NB4 (cell line): ENCODE data around the gene CHMP1B.

ENCODE experiments used
- DNase-seq: peaks from one replicate; pipeline ENCODE4 v3.0.0; 2010; ENCODE audit warnings: low read depth
- H3K4me3 ChIP-seq: one replicate; pipeline ENCODE4 v1.5.1; 2011; ENCODE audit warnings: mild to moderate bottlenecking, low read depth, low read length, moderate library complexity
- MYC ChIP-seq: IDR thresholded peaks from 2 replicates; pipeline ENCODE4 v1.6.1; 2011; ENCODE audit warnings: low read depth, low read length
- POLR2A ChIP-seq: IDR thresholded peaks from 2 replicates; pipeline ENCODE4 v1.6.1; 2011; ENCODE audit warnings: mild to moderate bottlenecking; ENCODE audit not compliant: insufficient read length; ENCODE audit errors: extremely low read depth
- TF ChIP-seq, protein P1 (sequence below): IDR thresholded peaks from one replicate; pipeline ENCODE4 v1.5.1; 2012; ENCODE audit warnings: low read depth, low read length
- TF ChIP-seq, protein P2 (sequence below): IDR thresholded peaks from 2 replicates; pipeline ENCODE4 v1.6.1; 2011; ENCODE audit warnings: low read depth, low read length

Gene CHMP1B

DNA sequence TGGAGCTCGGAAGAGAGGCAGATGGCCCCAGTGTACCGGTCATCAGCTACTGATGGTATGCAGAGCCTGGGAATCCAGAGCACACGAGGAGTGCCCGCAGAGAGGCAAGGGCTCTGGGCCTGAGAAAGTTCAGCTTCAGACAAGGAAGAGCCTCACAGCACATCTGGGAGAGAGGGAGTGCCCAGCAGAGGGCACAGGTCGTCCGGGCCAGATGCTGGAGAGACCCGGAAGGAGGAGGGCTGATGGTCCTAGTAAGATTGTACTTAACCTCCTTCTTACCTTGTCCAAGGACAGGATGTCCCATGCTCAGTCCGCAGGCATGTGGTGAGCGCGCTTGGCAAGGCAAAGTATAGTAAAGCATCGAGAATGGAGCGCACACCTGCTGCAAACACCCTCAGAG is 24.4 kb upstream of the CHMP1B start:
- H3K4me3 ChIP-seq: no peak overlapping the region
- TF ChIP-seq MYC (no peak), POLR2A (no peak)
- TF ChIP-seq, protein P1, sequence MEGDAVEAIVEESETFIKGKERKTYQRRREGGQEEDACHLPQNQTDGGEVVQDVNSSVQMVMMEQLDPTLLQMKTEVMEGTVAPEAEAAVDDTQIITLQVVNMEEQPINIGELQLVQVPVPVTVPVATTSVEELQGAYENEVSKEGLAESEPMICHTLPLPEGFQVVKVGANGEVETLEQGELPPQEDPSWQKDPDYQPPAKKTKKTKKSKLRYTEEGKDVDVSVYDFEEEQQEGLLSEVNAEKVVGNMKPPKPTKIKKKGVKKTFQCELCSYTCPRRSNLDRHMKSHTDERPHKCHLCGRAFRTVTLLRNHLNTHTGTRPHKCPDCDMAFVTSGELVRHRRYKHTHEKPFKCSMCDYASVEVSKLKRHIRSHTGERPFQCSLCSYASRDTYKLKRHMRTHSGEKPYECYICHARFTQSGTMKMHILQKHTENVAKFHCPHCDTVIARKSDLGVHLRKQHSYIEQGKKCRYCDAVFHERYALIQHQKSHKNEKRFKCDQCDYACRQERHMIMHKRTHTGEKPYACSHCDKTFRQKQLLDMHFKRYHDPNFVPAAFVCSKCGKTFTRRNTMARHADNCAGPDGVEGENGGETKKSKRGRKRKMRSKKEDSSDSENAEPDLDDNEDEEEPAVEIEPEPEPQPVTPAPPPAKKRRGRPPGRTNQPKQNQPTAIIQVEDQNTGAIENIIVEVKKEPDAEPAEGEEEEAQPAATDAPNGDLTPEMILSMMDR: no peak
- TF ChIP-seq, protein P2, sequence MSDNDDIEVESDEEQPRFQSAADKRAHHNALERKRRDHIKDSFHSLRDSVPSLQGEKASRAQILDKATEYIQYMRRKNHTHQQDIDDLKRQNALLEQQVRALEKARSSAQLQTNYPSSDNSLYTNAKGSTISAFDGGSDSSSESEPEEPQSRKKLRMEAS: no peak
- DNase-seq: no peak

DNA sequence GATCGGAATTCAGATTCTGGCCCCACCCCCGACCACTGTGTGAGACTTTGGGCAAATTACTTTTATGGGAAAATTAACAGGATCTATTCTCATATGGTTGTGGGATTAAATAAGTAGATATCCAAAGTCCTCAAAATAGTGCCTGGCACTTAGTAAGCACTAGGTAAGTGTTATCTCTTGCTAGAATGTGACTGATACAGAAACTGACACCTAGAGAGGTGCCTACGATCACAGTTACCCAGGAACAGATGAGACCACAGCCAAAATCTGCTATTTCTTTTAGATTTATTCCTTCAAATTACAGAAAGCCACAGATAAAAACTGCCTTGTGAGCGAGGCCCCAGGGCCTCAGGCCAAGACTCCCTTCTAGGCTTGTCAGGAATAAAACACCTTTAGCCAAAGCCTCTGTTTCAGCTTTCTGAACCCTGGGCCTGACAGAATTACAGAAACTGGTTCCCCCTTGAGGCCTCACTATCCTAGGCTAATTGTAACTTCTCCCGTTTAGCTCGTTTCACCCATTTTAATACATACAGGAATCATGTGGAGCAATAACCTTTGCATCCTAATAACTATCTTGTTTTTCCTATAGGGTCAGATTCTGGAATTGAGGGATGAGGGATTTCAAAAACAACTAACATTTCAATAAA is 22.3 kb upstream of the CHMP1B start:
- TF ChIP-seq, protein P2: no peak
- no peak for TF ChIP-seq POLR2A
- TF ChIP-seq, protein P1: no peak
- TF ChIP-seq MYC: no peak
- no peak overlapping the region for H3K4me3 ChIP-seq
- no peak for DNase-seq

DNA sequence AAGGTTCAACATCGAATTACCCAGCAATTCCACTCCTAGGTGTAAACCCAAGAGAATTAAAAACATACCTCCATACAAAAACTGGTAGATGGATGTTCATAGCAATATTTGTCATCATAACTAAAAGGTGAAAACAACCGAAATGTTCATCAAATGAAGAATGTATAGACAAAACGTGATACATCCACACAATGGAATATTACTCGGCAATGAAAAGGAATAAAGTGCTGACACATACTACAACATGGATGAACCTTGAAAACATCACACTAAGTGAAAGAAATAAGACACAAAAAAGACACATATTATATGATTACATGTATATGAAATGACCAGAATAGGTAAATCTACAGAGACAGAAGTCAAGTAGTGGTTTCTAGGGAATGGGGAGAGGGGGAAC is 20.6 kb upstream of the CHMP1B start:
- TF ChIP-seq, protein P1: no peak
- TF ChIP-seq, protein P2: no peak
- TF ChIP-seq POLR2A (no peak), MYC (no peak)
- H3K4me3 ChIP-seq: no peak overlapping the region
- no peak for DNase-seq

DNA sequence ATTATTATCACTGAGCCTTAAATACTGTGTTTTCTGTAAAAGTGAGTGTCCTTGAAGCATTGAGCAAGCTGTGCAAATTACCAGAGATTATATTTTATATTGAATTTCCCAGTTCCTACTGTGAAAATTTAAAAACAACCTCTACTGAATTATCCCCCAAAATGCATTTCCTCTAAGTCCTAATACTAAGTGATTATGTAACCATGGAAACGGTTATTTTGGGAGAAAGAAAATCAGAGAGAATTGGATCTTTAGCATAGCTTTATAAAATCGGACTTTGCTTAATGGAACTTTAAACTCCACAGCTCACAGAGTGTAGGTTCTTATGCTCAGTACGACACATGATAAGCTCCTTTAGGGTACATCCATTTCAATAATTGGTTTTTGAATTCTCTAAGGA is 19.3 kb upstream of the CHMP1B start:
- TF ChIP-seq, protein P1: no peak
- no peak for TF ChIP-seq POLR2A
- TF ChIP-seq, protein P2: no peak
- TF ChIP-seq MYC: no peak
- no peak overlapping the region for H3K4me3 ChIP-seq
- no peak for DNase-seq

GRCh38 chr18:11834772-11835171 is 16.4 kb upstream of the CHMP1B start:
- no peak for DNase-seq
- no peak overlapping the region for H3K4me3 ChIP-seq

More at GRCh38 chr18:11834772-11835171, 16.4 kb upstream of the CHMP1B start:
- TF ChIP-seq MYC: no peak
- TF ChIP-seq POLR2A: no peak
- TF ChIP-seq, protein P1: no peak
- TF ChIP-seq, protein P2: no peak
